Measurements from ENCODE around the gene CYP27C1.

The CYP27C1 gene

GRCh38 chr2:127191331-127192219, 28.5 kb downstream of the CYP27C1 start:
- no peak overlapping the region for H3K4me3 ChIP-seq (ENCODE audit: low read length)
- no peak for DNase-seq (ENCODE audit: low read depth)
- TF ChIP-seq, protein P1, sequence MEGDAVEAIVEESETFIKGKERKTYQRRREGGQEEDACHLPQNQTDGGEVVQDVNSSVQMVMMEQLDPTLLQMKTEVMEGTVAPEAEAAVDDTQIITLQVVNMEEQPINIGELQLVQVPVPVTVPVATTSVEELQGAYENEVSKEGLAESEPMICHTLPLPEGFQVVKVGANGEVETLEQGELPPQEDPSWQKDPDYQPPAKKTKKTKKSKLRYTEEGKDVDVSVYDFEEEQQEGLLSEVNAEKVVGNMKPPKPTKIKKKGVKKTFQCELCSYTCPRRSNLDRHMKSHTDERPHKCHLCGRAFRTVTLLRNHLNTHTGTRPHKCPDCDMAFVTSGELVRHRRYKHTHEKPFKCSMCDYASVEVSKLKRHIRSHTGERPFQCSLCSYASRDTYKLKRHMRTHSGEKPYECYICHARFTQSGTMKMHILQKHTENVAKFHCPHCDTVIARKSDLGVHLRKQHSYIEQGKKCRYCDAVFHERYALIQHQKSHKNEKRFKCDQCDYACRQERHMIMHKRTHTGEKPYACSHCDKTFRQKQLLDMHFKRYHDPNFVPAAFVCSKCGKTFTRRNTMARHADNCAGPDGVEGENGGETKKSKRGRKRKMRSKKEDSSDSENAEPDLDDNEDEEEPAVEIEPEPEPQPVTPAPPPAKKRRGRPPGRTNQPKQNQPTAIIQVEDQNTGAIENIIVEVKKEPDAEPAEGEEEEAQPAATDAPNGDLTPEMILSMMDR (conservative IDR thresholded peaks at IDR 0.05; ENCODE audit: low read length) = no peak

DNA sequence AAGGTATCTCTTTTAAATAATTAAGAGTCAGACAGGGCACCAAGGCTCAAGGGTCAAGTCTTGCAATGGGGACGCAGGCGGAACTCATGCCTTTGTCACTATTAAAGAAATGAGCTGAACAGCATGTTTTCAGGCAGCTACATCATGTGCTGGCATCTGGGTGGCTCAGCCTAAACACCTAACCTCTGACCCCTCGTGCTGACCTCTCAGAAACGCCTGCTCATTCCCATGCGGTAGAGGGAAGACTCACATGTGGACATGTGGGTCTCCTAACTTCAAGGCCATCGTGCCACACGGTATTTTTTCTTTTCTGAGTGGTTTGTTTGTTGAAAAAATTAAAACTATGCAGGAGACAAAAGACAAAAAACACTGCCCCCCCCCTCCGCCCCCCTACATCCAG, 31.3 kb downstream of the CYP27C1 start:
- no peak for DNase-seq (ENCODE audit: low read depth)
- H3K4me3 ChIP-seq (ENCODE audit: low read length) = no peak overlapping the region
- TF ChIP-seq, protein P1 (conservative IDR thresholded peaks at IDR 0.05; ENCODE audit: low read length) = no peak

- no peak overlapping the region for H3K4me3 ChIP-seq (ENCODE audit: low read length)
- no peak for DNase-seq (ENCODE audit: low read depth)
- TF ChIP-seq, protein P1 (conservative IDR thresholded peaks at IDR 0.05; ENCODE audit: low read length) = no peak
Observed at GRCh38 chr2:127187831-127188230, 32.3 kb downstream of the CYP27C1 start.

- no peak overlapping the region for H3K4me3 ChIP-seq (ENCODE audit: low read length)
- TF ChIP-seq, protein P1 (conservative IDR thresholded peaks at IDR 0.05; ENCODE audit: low read length) = no peak
- no peak for DNase-seq (ENCODE audit: low read depth)
Observed at GRCh38 chr2:127187081-127187775, 32.9 kb downstream of the CYP27C1 start.

- H3K4me3 ChIP-seq (ENCODE audit: low read length) = no peak overlapping the region
- TF ChIP-seq, protein P1 (conservative IDR thresholded peaks at IDR 0.05; ENCODE audit: low read length) = no peak
- DNase-seq (ENCODE audit: low read depth) = no peak
Observed at GRCh38 chr2:127185705-127186104, 34.4 kb downstream of the CYP27C1 start.

DNA sequence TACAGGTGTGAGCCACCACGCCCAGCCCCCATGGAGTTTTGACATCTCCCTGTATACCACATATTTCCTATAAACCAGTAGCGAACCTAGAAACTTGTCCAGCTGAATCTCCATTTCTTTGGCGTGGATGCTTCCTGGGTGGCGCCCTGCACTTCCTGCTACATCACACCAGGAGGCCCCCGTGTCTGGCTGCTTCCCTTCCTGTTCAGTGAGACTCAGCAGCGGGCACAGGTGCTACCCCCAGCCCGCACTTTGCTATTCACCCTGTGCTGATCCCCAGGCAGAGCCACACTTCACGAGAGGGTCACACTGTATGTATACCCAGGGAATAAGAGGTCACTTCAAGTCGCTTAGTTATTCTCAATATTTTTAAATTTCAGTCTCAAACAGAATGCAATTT, 35.0 kb downstream of the CYP27C1 start:
- TF ChIP-seq, protein P1 (conservative IDR thresholded peaks at IDR 0.05; ENCODE audit: low read length) = no peak
- H3K4me3 ChIP-seq (ENCODE audit: low read length) = no peak overlapping the region
- DNase-seq (ENCODE audit: low read depth) = no peak
